ENCODE measurements around the gene TUSC2. TPM values are rescaled to one million over a fixed set of nuclear protein-coding genes. Genes with fewer than 3 reads are reported as not detected.

Gene TUSC2
- polyA plus RNA-seq, 2 donors = 14.2 to 34.6 TPM

- Histone ChIP-seq H3K4me3 (ENCODE audit: low read depth in 1 of 2, low read length in 2 of 2) (peak overlapping the region; percentile 91 to 97), H3K27me3 (ENCODE audit: control insufficient read depth in 1 of 2, insufficient read depth in 2 of 2, low read length in 2 of 2) (no peaks in the 10 kb centered on the region), H3K36me3 (ENCODE audit: control insufficient read depth in 2 of 2, insufficient read depth in 2 of 2, low read length in 1 of 2) (peaks cover 16 to 28% of the 10 kb centered on the region in 2 donors), H3K4me1 (ENCODE audit: control insufficient read depth in 2 of 2, insufficient read depth in 2 of 2, low read length in 1 of 2) (peaks cover 0 to 9% of the 10 kb centered on the region in 2 donors), H3K9me3 (ENCODE audit: control insufficient read depth in 2 of 2, insufficient read depth in 1 of 2, low read depth in 1 of 2, low read length in 1 of 2) (peaks cover 0 to 2% of the 10 kb centered on the region in 2 donors), H3K27ac (ENCODE audit: low read depth in 2 of 2, low read length in 1 of 2) (peak overlapping the region in 1 of 2 donors; percentile 92)
- 59 to 60% methylated on average over 4 of the region's 4 CpGs for WGBS, 2 donors
Measured at GRCh38 chr3:50327129-50327528, 894 bp downstream of the TUSC2 start.

DNA sequence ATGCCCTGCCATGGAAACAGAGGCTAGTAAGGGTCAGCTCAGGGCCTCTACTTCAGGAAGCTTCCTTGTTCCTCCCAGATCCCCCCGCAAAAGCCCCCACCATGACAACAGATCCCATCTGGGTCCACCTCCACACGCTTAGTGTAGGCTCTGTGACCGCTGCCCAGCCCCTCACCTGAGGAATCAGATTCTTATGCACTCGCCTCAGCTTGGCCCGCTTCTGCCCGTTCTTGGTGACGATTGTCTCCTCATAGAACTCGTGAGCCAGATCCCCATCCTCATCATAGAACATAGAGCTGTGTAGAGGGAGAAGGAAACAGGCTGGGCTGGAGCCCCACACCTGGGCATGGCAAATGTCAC lies 1.9 kb downstream of the TUSC2 start:
- Histone ChIP-seq H3K27me3 (ENCODE audit: control insufficient read depth in 1 of 2, insufficient read depth in 2 of 2, low read length in 2 of 2) (no peaks in the 10 kb centered on the region), H3K27ac (ENCODE audit: low read depth in 2 of 2, low read length in 1 of 2) (no peak overlapping the region), H3K4me3 (ENCODE audit: low read depth in 1 of 2, low read length in 2 of 2) (no peak overlapping the region), H3K4me1 (ENCODE audit: control insufficient read depth in 2 of 2, insufficient read depth in 2 of 2, low read length in 1 of 2) (peaks cover 0 to 9% of the 10 kb centered on the region in 2 donors), H3K36me3 (ENCODE audit: control insufficient read depth in 2 of 2, insufficient read depth in 2 of 2, low read length in 1 of 2) (peaks cover 10 to 20% of the 10 kb centered on the region in 2 donors), H3K9me3 (ENCODE audit: control insufficient read depth in 2 of 2, insufficient read depth in 1 of 2, low read depth in 1 of 2, low read length in 1 of 2) (peaks cover 0 to 2% of the 10 kb centered on the region in 2 donors)
- WGBS, 2 donors = 88 to 89% methylated on average over 8 of the region's 8 CpGs

GRCh38 chr3:50325497-50326181 lies 2.4 kb downstream of the TUSC2 start:
- Histone ChIP-seq H3K4me3 (ENCODE audit: low read depth in 1 of 2, low read length in 2 of 2) (no peak overlapping the region), H3K9me3 (ENCODE audit: control insufficient read depth in 2 of 2, insufficient read depth in 1 of 2, low read depth in 1 of 2, low read length in 1 of 2) (peaks cover 0 to 2% of the 10 kb centered on the region in 2 donors), H3K27ac (ENCODE audit: low read depth in 2 of 2, low read length in 1 of 2) (peak overlapping the region in 1 of 2 donors; percentile 47), H3K4me1 (ENCODE audit: control insufficient read depth in 2 of 2, insufficient read depth in 2 of 2, low read length in 1 of 2) (peaks cover 0 to 9% of the 10 kb centered on the region in 2 donors), H3K36me3 (ENCODE audit: control insufficient read depth in 2 of 2, insufficient read depth in 2 of 2, low read length in 1 of 2) (peaks cover 6 to 15% of the 10 kb centered on the region in 2 donors), H3K27me3 (ENCODE audit: control insufficient read depth in 1 of 2, insufficient read depth in 2 of 2, low read length in 2 of 2) (no peaks in the 10 kb centered on the region)
- 84 to 85% methylated on average over 11 of the region's 11 CpGs for WGBS, 2 donors

DNA sequence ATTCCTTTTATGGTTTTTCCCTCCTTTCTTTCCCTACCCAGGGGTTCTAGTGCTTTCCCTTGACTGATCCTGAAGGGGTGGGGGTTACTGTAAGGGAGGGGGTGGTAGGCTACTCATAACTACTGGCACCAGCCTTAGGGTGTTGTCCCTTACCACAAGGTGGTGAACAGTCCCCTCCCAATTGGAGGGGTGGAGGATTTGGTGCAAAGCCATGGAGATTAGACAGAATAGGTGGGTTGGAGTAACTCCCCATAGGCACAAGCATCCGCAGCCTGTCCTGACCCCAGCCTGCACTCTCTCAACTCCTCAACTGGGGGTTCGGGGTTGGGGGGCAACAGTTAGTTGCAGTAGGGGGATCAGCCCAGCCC lies 2.9 kb downstream of the TUSC2 start:
- peaks cover 0 to 13% of the 10 kb centered on the region in 2 donors for H3K4me1 ChIP-seq (ENCODE audit: control insufficient read depth in 2 of 2, insufficient read depth in 2 of 2, low read length in 1 of 2)
- H3K4me3 ChIP-seq (ENCODE audit: low read depth in 1 of 2, low read length in 2 of 2) = no peak overlapping the region
- 73 to 88% methylated on average over 2 of the region's 2 CpGs for WGBS, 2 donors
- peaks cover 1 to 10% of the 10 kb centered on the region in 2 donors for H3K36me3 ChIP-seq (ENCODE audit: control insufficient read depth in 2 of 2, insufficient read depth in 2 of 2, low read length in 1 of 2)
- peak overlapping the region in 1 of 2 donors; percentile 47 for H3K27ac ChIP-seq (ENCODE audit: low read depth in 2 of 2, low read length in 1 of 2)
- H3K9me3 ChIP-seq (ENCODE audit: control insufficient read depth in 2 of 2, insufficient read depth in 1 of 2, low read depth in 1 of 2, low read length in 1 of 2) = no peaks in the 10 kb centered on the region
- no peaks in the 10 kb centered on the region for H3K27me3 ChIP-seq (ENCODE audit: control insufficient read depth in 1 of 2, insufficient read depth in 2 of 2, low read length in 2 of 2)

- peaks cover 0 to 19% of the 10 kb centered on the region in 2 donors for H3K4me1 ChIP-seq (ENCODE audit: control insufficient read depth in 2 of 2, insufficient read depth in 2 of 2, low read length in 1 of 2)
- no peaks in the 10 kb centered on the region for H3K9me3 ChIP-seq (ENCODE audit: control insufficient read depth in 2 of 2, insufficient read depth in 1 of 2, low read depth in 1 of 2, low read length in 1 of 2)
- H3K27ac ChIP-seq (ENCODE audit: low read depth in 2 of 2, low read length in 1 of 2) = peak overlapping the region; percentile 31 to 83
- H3K36me3 ChIP-seq (ENCODE audit: control insufficient read depth in 2 of 2, insufficient read depth in 2 of 2, low read length in 1 of 2) = peaks cover 0 to 9% of the 10 kb centered on the region in 2 donors
- WGBS, 2 donors = 41 to 50% methylated on average over 4 of the region's 4 CpGs
- H3K4me3 ChIP-seq (ENCODE audit: low read depth in 1 of 2, low read length in 2 of 2) = no peak overlapping the region
- no peaks in the 10 kb centered on the region for H3K27me3 ChIP-seq (ENCODE audit: control insufficient read depth in 1 of 2, insufficient read depth in 2 of 2, low read length in 2 of 2)
Measured at GRCh38 chr3:50324351-50325112, 3.5 kb downstream of the TUSC2 start.

DNA sequence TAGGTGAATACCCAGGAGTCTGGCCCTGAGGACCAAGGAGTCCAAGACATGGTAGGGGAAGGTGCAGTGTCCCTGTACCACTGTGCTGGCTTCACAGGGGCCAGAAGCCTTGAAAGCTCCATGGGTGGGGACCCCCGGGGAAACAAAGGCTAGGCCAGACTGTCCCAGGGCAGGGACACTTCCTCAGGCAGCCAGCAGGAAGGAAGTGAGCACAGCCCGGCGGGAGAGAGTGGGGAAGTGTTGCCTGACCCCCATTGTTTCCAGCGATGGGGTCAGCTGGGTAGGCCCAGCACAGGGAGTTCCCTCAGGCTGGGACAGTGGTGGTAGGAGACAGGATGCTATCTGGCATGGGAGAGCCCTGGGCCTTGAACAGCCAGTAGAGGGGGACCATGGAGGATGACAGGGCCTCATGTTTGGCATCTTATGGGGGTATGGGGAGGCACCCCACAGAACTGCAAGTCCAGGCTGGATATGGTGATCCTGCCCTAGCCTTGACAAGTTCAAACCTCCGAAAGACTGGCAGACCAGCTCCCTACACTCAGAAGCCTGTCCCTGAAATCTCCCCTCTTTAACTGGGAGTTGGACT lies 4.3 kb downstream of the TUSC2 start:
- Histone ChIP-seq H3K4me3 (ENCODE audit: low read depth in 1 of 2, low read length in 2 of 2) (no peak overlapping the region), H3K9me3 (ENCODE audit: control insufficient read depth in 2 of 2, insufficient read depth in 1 of 2, low read depth in 1 of 2, low read length in 1 of 2) (no peaks in the 10 kb centered on the region), H3K27me3 (ENCODE audit: control insufficient read depth in 1 of 2, insufficient read depth in 2 of 2, low read length in 2 of 2) (no peaks in the 10 kb centered on the region), H3K36me3 (ENCODE audit: control insufficient read depth in 2 of 2, insufficient read depth in 2 of 2, low read length in 1 of 2) (peaks cover 0 to 12% of the 10 kb centered on the region in 2 donors), H3K4me1 (ENCODE audit: control insufficient read depth in 2 of 2, insufficient read depth in 2 of 2, low read length in 1 of 2) (peaks cover 0 to 25% of the 10 kb centered on the region in 2 donors), H3K27ac (ENCODE audit: low read depth in 2 of 2, low read length in 1 of 2) (peak overlapping the region; percentile 53 to 83)
- 54 to 63% methylated on average over 5 of the region's 5 CpGs for WGBS, 2 donors

- Histone ChIP-seq H3K27me3 (ENCODE audit: control insufficient read depth in 1 of 2, insufficient read depth in 2 of 2, low read length in 2 of 2) (no peaks in the 10 kb centered on the region), H3K9me3 (ENCODE audit: control insufficient read depth in 2 of 2, insufficient read depth in 1 of 2, low read depth in 1 of 2, low read length in 1 of 2) (no peaks in the 10 kb centered on the region), H3K27ac (ENCODE audit: low read depth in 2 of 2, low read length in 1 of 2) (peak overlapping the region; percentile 82 to 83), H3K36me3 (ENCODE audit: control insufficient read depth in 2 of 2, insufficient read depth in 2 of 2, low read length in 1 of 2) (peaks cover 0 to 17% of the 10 kb centered on the region in 2 donors), H3K4me1 (ENCODE audit: control insufficient read depth in 2 of 2, insufficient read depth in 2 of 2, low read length in 1 of 2) (peaks cover 0 to 30% of the 10 kb centered on the region in 2 donors), H3K4me3 (ENCODE audit: low read depth in 1 of 2, low read length in 2 of 2) (no peak overlapping the region)
- 56 to 60% methylated on average over 4 of the region's 4 CpGs for WGBS, 2 donors
Measured at GRCh38 chr3:50323092-50323600, 4.9 kb downstream of the TUSC2 start.

DNA sequence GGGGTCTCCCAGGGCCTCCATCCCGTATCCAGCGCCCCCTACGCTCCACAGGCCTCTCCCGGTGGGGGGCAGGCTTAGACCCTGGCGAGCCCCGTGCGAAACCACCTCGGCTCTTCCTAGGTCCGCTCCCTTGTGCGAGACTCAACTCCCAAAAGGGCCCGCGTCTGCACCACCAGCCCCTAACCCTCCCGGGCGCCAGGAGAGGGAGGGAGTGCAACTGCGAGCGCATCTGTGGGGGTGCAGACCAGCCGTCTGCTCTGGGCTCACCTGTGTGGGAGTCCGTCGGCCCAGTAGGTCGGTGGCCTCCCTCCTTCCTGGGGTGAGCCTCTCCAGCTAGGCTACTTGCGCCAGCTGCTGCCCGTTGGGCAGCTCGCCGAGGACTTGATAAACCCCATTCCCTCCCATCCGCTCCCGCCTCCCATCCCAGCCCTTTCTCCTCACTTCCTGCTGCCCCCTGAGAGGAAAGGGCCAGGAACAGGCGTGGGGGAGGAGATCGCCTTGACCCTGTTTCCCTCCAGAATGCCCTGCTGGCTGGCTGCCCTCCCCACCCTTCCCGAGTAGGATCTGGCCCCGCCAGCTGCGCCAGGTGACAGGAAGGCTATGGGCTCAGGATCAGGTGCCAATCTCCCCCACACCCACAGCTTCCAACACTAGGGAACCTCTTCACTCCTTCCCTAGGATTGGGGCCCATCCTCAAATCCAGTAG lies 5.5 kb downstream of the TUSC2 start, which contains the start of gene HYAL2:
HYAL2 (minus strand) TSS at position 360 of the 706 bp plus-strand sequence. CDS start 2,256 bp downstream, outside the sequence.
- H3K4me1 ChIP-seq (ENCODE audit: control insufficient read depth in 2 of 2, insufficient read depth in 2 of 2, low read length in 1 of 2) = peaks cover 0 to 34% of the 10 kb centered on the region in 2 donors
- H3K27ac ChIP-seq (ENCODE audit: low read depth in 2 of 2, low read length in 1 of 2) = peak within 1 kb of the TSS; percentile 82 to 89
- no peaks in the 10 kb centered on the region for H3K9me3 ChIP-seq (ENCODE audit: control insufficient read depth in 2 of 2, insufficient read depth in 1 of 2, low read depth in 1 of 2, low read length in 1 of 2)
- peaks cover 0 to 19% of the 10 kb centered on the region in 2 donors for H3K36me3 ChIP-seq (ENCODE audit: control insufficient read depth in 2 of 2, insufficient read depth in 2 of 2, low read length in 1 of 2)
- 51 to 57% methylated on average over 28 to 31 of the region's 31 CpGs for WGBS, 2 donors
- no peaks in the 10 kb centered on the region for H3K27me3 ChIP-seq (ENCODE audit: control insufficient read depth in 1 of 2, insufficient read depth in 2 of 2, low read length in 2 of 2)
- H3K4me3 ChIP-seq (ENCODE audit: low read depth in 1 of 2, low read length in 2 of 2) = peak within 1 kb of the TSS; percentile 67 to 83

DNA sequence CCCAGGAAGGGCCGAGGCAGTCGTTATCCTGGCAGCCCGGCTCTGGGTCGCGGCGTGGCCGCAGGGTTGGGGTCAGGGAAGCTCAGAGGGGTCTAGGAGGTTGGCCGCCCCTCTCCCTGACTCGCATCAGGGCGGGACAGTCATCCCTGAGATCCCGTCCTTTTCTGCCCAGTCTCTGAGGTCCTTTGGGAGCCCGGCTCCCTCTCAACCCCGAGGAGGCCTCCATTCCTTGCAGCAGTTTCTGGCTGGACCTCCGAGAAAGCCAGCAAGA lies 6.0 kb downstream of the TUSC2 start:
- Histone ChIP-seq H3K36me3 (ENCODE audit: control insufficient read depth in 2 of 2, insufficient read depth in 2 of 2, low read length in 1 of 2) (peaks cover 0 to 19% of the 10 kb centered on the region in 2 donors), H3K27me3 (ENCODE audit: control insufficient read depth in 1 of 2, insufficient read depth in 2 of 2, low read length in 2 of 2) (no peaks in the 10 kb centered on the region), H3K4me3 (ENCODE audit: low read depth in 1 of 2, low read length in 2 of 2) (peak overlapping the region; percentile 67 to 83), H3K9me3 (ENCODE audit: control insufficient read depth in 2 of 2, insufficient read depth in 1 of 2, low read depth in 1 of 2, low read length in 1 of 2) (no peaks in the 10 kb centered on the region), H3K27ac (ENCODE audit: low read depth in 2 of 2, low read length in 1 of 2) (peak overlapping the region; percentile 82), H3K4me1 (ENCODE audit: control insufficient read depth in 2 of 2, insufficient read depth in 2 of 2, low read length in 1 of 2) (peaks cover 0 to 34% of the 10 kb centered on the region in 2 donors)
- 26 to 44% methylated on average over 13 to 14 of the region's 14 CpGs for WGBS, 2 donors

Measured in esophagus (tissue), 2 donors.